ENCODE data around the gene CD59. TPM values are rescaled to one million over a fixed set of nuclear protein-coding genes. Genes with fewer than 3 reads are reported as not detected.

Gene CD59
- total RNA-seq, 2 donors from 2014 or later = 414 to 561 TPM

GRCh38 chr11:33719587-33719986 lies 16.6 kb downstream of the CD59 start:
- H3K36me3 ChIP-seq = peaks cover 76% of the 10 kb centered on the region
- H3K4me3 ChIP-seq = no peak overlapping the region
- TF ChIP-seq, protein P1, sequence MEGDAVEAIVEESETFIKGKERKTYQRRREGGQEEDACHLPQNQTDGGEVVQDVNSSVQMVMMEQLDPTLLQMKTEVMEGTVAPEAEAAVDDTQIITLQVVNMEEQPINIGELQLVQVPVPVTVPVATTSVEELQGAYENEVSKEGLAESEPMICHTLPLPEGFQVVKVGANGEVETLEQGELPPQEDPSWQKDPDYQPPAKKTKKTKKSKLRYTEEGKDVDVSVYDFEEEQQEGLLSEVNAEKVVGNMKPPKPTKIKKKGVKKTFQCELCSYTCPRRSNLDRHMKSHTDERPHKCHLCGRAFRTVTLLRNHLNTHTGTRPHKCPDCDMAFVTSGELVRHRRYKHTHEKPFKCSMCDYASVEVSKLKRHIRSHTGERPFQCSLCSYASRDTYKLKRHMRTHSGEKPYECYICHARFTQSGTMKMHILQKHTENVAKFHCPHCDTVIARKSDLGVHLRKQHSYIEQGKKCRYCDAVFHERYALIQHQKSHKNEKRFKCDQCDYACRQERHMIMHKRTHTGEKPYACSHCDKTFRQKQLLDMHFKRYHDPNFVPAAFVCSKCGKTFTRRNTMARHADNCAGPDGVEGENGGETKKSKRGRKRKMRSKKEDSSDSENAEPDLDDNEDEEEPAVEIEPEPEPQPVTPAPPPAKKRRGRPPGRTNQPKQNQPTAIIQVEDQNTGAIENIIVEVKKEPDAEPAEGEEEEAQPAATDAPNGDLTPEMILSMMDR (IDR thresholded peaks at IDR 0.05) = no peak
- no peaks in the 10 kb centered on the region for H3K9me3 ChIP-seq
- DNase-seq (ENCODE audit: low spot score) = no peak
- peaks cover 0 to 85% of the 10 kb centered on the region in 2 donors for H3K4me1 ChIP-seq
- H3K27me3 ChIP-seq = no peaks in the 10 kb centered on the region
- peak overlapping the region; percentile 3 to 91 for H3K27ac ChIP-seq

DNA sequence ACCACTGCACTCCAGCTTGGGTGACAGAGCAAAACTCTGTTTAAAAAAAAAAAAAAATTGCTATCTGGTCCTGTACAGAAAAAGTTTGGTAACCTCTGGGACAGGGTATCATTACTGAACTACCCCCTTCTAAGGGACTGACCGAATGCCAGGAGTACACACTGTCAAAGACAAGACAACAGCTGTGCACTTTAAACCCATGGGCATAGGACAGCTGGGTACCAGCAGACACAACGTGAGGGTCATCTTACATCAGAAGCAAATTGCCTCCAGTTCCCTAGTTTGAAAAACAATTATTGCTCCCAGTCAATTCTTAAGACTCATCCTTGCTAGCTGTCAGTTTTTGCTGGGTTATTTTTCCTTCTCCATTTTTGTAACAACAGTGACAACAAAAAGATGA lies 17.8 kb downstream of the CD59 start:
- Histone ChIP-seq H3K27me3 (no peaks in the 10 kb centered on the region), H3K36me3 (peaks cover 87% of the 10 kb centered on the region), H3K27ac (peak overlapping the region in 1 of 2 donors; percentile 0), H3K4me1 (peaks cover 0 to 79% of the 10 kb centered on the region in 2 donors), H3K4me3 (no peak overlapping the region), H3K9me3 (no peaks in the 10 kb centered on the region)
- TF ChIP-seq, protein P1 (IDR thresholded peaks at IDR 0.05) = no peak
- no peak for DNase-seq (ENCODE audit: low spot score)

- H3K4me1 ChIP-seq = peaks cover 0 to 69% of the 10 kb centered on the region in 2 donors
- TF ChIP-seq, protein P1 (IDR thresholded peaks at IDR 0.05) = peak in 1 of 2 donors; percentile 50
- peaks cover 93% of the 10 kb centered on the region for H3K36me3 ChIP-seq
- no peak overlapping the region for H3K4me3 ChIP-seq
- H3K27me3 ChIP-seq = no peaks in the 10 kb centered on the region
- no peaks in the 10 kb centered on the region for H3K9me3 ChIP-seq
- DNase-seq (ENCODE audit: low spot score) = no peak
- peak overlapping the region; percentile 50 to 57 for H3K27ac ChIP-seq
Observed at GRCh38 chr11:33716243-33716642, 20.0 kb downstream of the CD59 start.

- H3K36me3 ChIP-seq = peaks cover 91% of the 10 kb centered on the region
- TF ChIP-seq, protein P1 (IDR thresholded peaks at IDR 0.05) = no peak
- H3K9me3 ChIP-seq = no peaks in the 10 kb centered on the region
- H3K4me1 ChIP-seq = peaks cover 0 to 62% of the 10 kb centered on the region in 2 donors
- DNase-seq (ENCODE audit: low spot score) = no peak
- H3K27ac ChIP-seq = peak overlapping the region in 1 of 2 donors; percentile 8
- H3K27me3 ChIP-seq = no peaks in the 10 kb centered on the region
- no peak overlapping the region for H3K4me3 ChIP-seq
Observed at GRCh38 chr11:33713856-33714398, 22.3 kb downstream of the CD59 start.

DNA sequence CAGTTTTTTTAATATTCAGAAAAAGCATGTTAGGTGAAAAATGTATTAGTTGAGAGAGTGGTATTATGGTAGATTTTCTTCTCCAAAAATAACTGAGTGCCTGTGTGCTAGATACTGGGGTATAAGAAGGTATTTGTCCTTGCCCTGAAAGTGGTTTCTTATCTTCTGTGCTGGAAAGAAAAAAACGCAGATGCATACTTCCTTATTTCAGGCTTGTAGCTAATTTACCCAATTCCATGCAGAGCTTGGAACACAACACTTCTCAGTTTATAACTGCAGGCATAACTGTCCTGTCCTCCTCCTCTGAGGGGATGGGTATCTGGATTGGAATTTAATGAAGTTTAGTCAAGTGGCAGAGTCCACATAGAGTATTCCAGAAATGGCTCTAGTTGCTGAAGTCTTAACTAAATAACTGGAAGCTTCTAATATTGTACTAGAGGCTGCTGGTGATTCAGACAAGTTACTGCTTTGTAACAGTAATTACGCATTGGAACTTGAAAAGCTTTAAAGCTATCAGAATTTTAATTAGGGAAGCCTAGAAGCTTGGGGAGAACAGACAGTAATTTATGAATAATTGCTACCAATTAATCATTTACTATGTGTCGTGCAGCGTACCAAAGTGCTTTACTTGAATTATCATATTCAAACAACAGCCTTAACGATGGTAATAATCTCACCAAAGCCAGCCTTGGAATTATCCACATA lies 22.9 kb downstream of the CD59 start:
- no peak overlapping the region for H3K4me3 ChIP-seq
- H3K27me3 ChIP-seq = no peaks in the 10 kb centered on the region
- H3K9me3 ChIP-seq = no peaks in the 10 kb centered on the region
- H3K4me1 ChIP-seq = peaks cover 0 to 65% of the 10 kb centered on the region in 2 donors
- H3K36me3 ChIP-seq = peaks cover 91% of the 10 kb centered on the region
- no peak for DNase-seq (ENCODE audit: low spot score)
- TF ChIP-seq, protein P1 (IDR thresholded peaks at IDR 0.05) = no peak
- peak overlapping the region in 1 of 2 donors; percentile 8 for H3K27ac ChIP-seq
